ENCODE measurements around the gene SREBF2.

GRCh38 chr22:41898645-41899044, 65.7 kb downstream of the SREBF2 start:
- TF ChIP-seq CTCF (IDR thresholded peaks at IDR 0.05; ENCODE audit: poor library complexity) = no peak
- no peak for TF ChIP-seq EZH2phosphoT487 (IDR thresholded peaks at IDR 0.05; ENCODE audit: low read depth, severe bottlenecking, unreplicated experiment)
- TF ChIP-seq EZH2 (IDR thresholded peaks at IDR 0.05; ENCODE audit: borderline replicate concordance) = no peak
